ENCODE measurements around the gene SLIT3. TPM values are rescaled to one million over a fixed set of nuclear protein-coding genes. Genes with fewer than 3 reads are reported as not detected.

Gene SLIT3
- total and polyA plus RNA-seq, 2 donors: 8.4 to 9.2 TPM

DNA sequence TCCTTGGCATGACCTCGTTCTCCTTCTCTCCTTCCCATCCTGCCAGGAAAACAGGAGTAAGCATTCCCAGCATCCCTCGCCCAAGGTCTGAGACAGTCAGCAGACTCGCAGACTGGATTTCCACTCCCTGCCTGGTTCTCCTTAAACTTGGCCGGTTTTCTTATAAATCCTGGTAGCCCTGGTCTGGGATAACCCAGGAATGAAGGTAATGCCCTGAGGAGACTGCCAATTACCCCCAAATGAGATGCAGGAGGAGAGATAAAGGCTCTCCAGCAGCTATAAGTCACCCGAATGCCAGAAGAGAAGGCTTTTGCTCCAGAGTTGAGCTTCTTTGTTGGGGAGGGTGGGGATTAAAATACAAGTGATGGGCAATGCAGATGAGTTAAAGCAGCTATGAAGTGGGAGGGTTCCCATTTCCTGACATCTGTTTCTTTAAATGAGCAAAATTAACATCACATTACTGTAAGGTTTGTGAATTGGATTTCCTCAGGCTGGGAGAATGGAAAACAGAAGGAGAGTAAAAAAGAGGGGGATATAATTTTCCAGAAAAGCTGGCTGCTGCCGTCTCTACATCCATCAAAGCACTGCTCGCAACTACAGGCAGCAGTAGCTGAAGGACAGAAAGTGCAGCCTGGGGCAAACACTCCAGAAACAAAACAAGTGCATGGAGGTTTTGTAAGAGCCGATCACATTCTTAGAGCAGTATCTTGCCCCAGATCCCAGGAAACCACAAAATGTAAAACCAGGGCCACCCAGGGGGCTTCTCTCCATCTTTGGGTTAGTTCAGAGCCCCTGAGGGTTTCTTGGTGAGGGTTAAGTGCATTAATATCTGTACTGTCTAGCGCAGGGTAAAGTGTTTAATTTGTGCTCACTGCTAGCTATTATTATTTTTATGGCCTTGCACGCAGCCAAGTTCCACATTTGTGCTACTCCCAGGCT is 544.2 kb downstream of the SLIT3 start:
- Histone ChIP-seq H3K27ac (ENCODE audit: low read depth in 1 of 2, low read length in 1 of 2) (no peak overlapping the region), H3K9me3 (ENCODE audit: control insufficient read depth in 2 of 2, insufficient read depth in 1 of 2, low read length in 1 of 2) (no peaks in the 10 kb centered on the region), H3K36me3 (ENCODE audit: control insufficient read depth in 2 of 2, insufficient read depth in 2 of 2, low read length in 1 of 2) (no peaks in the 10 kb centered on the region), H3K4me3 (ENCODE audit: low read length in 2 of 2) (no peak overlapping the region), H3K27me3 (ENCODE audit: control insufficient read depth in 2 of 2, insufficient read depth in 1 of 2, low read length in 1 of 2) (no peaks in the 10 kb centered on the region), H3K4me1 (ENCODE audit: control insufficient read depth in 2 of 2, insufficient read depth in 2 of 2, low read length in 2 of 2) (no peaks in the 10 kb centered on the region)
- DNase-seq (ENCODE audit: low read depth in 6 of 9, low spot score in 9 of 9): no peak
- WGBS: 94% methylated on average over 10 of the region's 10 CpGs

DNA sequence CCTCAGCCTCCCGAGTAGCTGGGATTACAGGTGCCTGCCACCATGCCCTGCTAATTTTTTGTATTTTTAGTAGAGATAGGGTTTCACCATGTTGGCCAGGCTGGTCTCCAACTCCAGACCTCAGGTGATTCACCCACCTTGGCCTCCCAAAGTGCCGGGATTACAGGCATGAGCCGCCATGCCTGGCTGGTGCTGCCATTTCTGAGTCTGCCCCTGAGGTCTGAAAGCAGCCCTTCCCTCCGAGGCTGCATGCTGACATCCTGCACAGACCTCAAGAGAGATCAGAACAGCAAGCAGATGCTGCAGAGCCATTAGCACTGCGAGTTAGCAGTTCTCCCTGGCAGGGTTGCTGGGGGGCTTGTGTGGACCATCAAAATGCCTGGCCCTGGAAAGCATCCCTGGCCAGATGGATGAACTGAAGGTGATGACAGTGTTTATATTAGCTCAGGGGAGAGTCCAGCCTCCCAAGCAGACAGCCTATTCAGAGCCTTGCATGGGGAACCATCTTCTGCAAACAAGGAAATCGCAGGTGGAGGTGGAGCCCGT is 545.3 kb downstream of the SLIT3 start:
- no peaks in the 10 kb centered on the region for H3K27me3 ChIP-seq (ENCODE audit: control insufficient read depth in 2 of 2, insufficient read depth in 1 of 2, low read length in 1 of 2)
- DNase-seq (ENCODE audit: low read depth in 6 of 9, low spot score in 9 of 9): peak in 1 of 9 donors; percentile 8
- H3K4me1 ChIP-seq (ENCODE audit: control insufficient read depth in 2 of 2, insufficient read depth in 2 of 2, low read length in 2 of 2): no peaks in the 10 kb centered on the region
- no peak overlapping the region for H3K4me3 ChIP-seq (ENCODE audit: low read length in 2 of 2)
- 94% methylated on average over 7 of the region's 7 CpGs for WGBS
- H3K9me3 ChIP-seq (ENCODE audit: control insufficient read depth in 2 of 2, insufficient read depth in 1 of 2, low read length in 1 of 2): no peaks in the 10 kb centered on the region
- H3K27ac ChIP-seq (ENCODE audit: low read depth in 1 of 2, low read length in 1 of 2): no peak overlapping the region
- no peaks in the 10 kb centered on the region for H3K36me3 ChIP-seq (ENCODE audit: control insufficient read depth in 2 of 2, insufficient read depth in 2 of 2, low read length in 1 of 2)

DNA sequence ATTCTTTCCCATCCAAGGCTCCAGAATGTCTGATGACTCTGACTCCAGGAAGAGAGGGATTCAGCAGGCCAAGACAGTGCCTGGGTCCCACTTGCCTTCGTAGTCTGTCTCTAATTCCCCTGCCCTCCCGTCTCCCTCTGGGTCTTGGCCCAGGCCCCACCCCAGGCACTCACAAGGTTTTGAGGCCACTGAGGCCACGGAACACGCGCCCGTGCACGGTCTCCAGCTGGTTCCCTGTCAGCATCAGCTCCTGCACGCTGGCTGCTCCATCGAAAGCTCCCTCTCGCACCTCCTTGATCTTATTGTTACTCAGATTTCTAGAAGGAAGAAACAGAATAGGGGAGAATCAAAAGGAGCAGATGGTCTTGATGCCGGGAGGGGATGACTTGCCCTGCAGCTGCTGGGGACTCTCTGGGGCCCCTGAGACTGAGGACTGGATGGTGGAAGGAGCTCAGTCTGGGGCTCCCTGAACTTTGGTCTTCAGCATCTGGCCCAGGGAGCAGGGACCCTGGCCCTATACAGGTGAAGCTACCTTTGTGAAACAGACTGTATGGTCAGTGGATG is 547.2 kb downstream of the SLIT3 start:
- Histone ChIP-seq H3K36me3 (ENCODE audit: control insufficient read depth in 2 of 2, insufficient read depth in 2 of 2, low read length in 1 of 2) (no peaks in the 10 kb centered on the region), H3K27ac (ENCODE audit: low read depth in 1 of 2, low read length in 1 of 2) (no peak overlapping the region), H3K9me3 (ENCODE audit: control insufficient read depth in 2 of 2, insufficient read depth in 1 of 2, low read length in 1 of 2) (no peaks in the 10 kb centered on the region), H3K27me3 (ENCODE audit: control insufficient read depth in 2 of 2, insufficient read depth in 1 of 2, low read length in 1 of 2) (no peaks in the 10 kb centered on the region), H3K4me3 (ENCODE audit: low read length in 2 of 2) (no peak overlapping the region), H3K4me1 (ENCODE audit: control insufficient read depth in 2 of 2, insufficient read depth in 2 of 2, low read length in 2 of 2) (no peaks in the 10 kb centered on the region)
- 95% methylated on average over 11 of the region's 11 CpGs for WGBS
- DNase-seq (ENCODE audit: low read depth in 6 of 9, low spot score in 9 of 9): no peak

- Histone ChIP-seq H3K4me3 (ENCODE audit: low read length in 2 of 2) (no peak overlapping the region), H3K36me3 (ENCODE audit: control insufficient read depth in 2 of 2, insufficient read depth in 2 of 2, low read length in 1 of 2) (no peaks in the 10 kb centered on the region), H3K9me3 (ENCODE audit: control insufficient read depth in 2 of 2, insufficient read depth in 1 of 2, low read length in 1 of 2) (no peaks in the 10 kb centered on the region), H3K27ac (ENCODE audit: low read depth in 1 of 2, low read length in 1 of 2) (no peak overlapping the region), H3K27me3 (ENCODE audit: control insufficient read depth in 2 of 2, insufficient read depth in 1 of 2, low read length in 1 of 2) (peaks cover 0 to 2% of the 10 kb centered on the region in 2 donors), H3K4me1 (ENCODE audit: control insufficient read depth in 2 of 2, insufficient read depth in 2 of 2, low read length in 2 of 2) (no peaks in the 10 kb centered on the region)
- 93% methylated on average over 18 of the region's 18 CpGs for WGBS
- DNase-seq (ENCODE audit: low read depth in 6 of 9, low spot score in 9 of 9): no peak
Observed at GRCh38 chr5:168752416-168753190, 548.3 kb downstream of the SLIT3 start.

DNA sequence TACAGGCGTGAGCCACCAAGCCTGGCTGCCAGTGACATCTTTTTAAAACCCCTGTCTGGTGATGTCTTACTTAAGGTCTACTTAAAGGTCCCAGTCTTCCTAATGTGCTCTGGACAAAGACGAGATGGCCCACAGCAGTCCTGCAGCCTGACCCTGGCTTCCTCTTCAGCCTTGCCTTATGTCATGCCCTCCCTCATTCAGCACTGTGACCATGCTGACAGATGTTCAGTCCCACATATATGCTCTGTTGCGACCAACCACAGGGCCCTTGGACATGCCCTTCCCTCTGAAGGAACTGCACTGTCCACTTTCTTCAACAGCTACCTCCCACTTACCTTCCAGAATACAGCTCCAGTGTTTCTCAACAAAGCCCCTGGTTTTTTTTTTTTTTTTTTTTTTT is 548.9 kb downstream of the SLIT3 start:
- no peak for DNase-seq (ENCODE audit: low read depth in 6 of 9, low spot score in 9 of 9)
- no peaks in the 10 kb centered on the region for H3K9me3 ChIP-seq (ENCODE audit: control insufficient read depth in 2 of 2, insufficient read depth in 1 of 2, low read length in 1 of 2)
- H3K4me1 ChIP-seq (ENCODE audit: control insufficient read depth in 2 of 2, insufficient read depth in 2 of 2, low read length in 2 of 2): no peaks in the 10 kb centered on the region
- H3K4me3 ChIP-seq (ENCODE audit: low read length in 2 of 2): no peak overlapping the region
- no peaks in the 10 kb centered on the region for H3K36me3 ChIP-seq (ENCODE audit: control insufficient read depth in 2 of 2, insufficient read depth in 2 of 2, low read length in 1 of 2)
- no peak overlapping the region for H3K27ac ChIP-seq (ENCODE audit: low read depth in 1 of 2, low read length in 1 of 2)
- 92% methylated on average over 3 of the region's 3 CpGs for WGBS
- peaks cover 0 to 2% of the 10 kb centered on the region in 2 donors for H3K27me3 ChIP-seq (ENCODE audit: control insufficient read depth in 2 of 2, insufficient read depth in 1 of 2, low read length in 1 of 2)

DNA sequence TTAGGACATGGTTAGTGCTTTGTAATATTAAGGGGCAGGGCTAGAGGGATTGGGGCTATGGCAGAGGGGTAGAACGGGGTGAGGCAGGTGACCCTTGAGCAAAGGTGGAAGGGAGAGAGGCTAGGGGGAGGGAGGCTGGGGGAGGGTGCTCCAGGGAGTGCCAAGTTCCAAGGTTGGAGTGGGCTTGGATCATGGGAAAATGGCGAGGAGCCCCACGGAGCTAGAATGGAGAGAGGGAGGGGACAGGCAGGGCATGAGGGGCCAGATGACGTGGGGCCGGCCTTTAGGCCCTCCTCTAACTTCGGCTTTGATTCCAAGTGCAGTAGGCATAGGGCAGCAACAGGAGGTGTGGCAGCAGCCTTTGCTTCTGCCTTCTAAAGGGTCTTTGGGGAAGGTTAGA is 550.0 kb downstream of the SLIT3 start:
- Histone ChIP-seq H3K4me1 (ENCODE audit: control insufficient read depth in 2 of 2, insufficient read depth in 2 of 2, low read length in 2 of 2) (no peaks in the 10 kb centered on the region), H3K27me3 (ENCODE audit: control insufficient read depth in 2 of 2, insufficient read depth in 1 of 2, low read length in 1 of 2) (peaks cover 0 to 2% of the 10 kb centered on the region in 2 donors), H3K4me3 (ENCODE audit: low read length in 2 of 2) (no peak overlapping the region), H3K9me3 (ENCODE audit: control insufficient read depth in 2 of 2, insufficient read depth in 1 of 2, low read length in 1 of 2) (no peaks in the 10 kb centered on the region), H3K36me3 (ENCODE audit: control insufficient read depth in 2 of 2, insufficient read depth in 2 of 2, low read length in 1 of 2) (no peaks in the 10 kb centered on the region), H3K27ac (ENCODE audit: low read depth in 1 of 2, low read length in 1 of 2) (no peak overlapping the region)
- no peak for DNase-seq (ENCODE audit: low read depth in 6 of 9, low spot score in 9 of 9)
- 91% methylated on average over 6 of the region's 6 CpGs for WGBS

DNA sequence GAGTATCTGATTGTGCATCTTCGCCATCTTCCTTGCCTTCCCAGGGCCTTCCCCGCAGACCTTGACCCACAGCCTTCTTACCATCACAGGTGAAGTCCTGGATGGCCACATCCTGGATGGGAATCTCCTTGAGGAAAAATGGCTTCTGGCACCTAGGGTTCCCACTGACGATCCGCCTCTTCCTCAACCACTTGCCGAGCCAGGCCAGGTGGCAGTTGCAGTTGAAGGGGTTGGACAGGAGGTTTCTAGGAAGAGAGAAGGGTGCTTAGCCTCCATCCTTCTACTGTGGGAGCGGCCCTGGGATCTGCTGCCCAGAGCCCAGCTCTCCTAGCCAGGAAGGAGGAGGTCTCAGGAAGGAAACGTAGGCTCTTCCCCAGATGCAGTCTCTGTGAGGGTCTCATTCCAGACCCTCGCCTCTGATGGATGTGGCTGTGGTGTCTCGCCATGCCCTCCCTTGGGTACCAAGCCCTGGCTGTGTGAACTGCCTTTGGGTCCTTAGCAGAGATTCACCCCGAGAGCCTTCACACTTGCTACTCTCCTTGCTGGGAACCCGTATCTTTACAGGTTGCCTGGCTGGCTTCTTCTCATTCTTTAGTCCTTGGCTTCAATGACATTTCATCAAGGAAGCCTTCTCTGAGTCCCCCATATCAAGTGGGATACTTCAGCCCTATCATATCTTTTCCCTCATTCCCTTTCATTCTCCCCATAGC is 551.4 kb downstream of the SLIT3 start:
- Histone ChIP-seq H3K36me3 (ENCODE audit: control insufficient read depth in 2 of 2, insufficient read depth in 2 of 2, low read length in 1 of 2) (no peaks in the 10 kb centered on the region), H3K4me3 (ENCODE audit: low read length in 2 of 2) (no peak overlapping the region), H3K4me1 (ENCODE audit: control insufficient read depth in 2 of 2, insufficient read depth in 2 of 2, low read length in 2 of 2) (no peaks in the 10 kb centered on the region), H3K27ac (ENCODE audit: low read depth in 1 of 2, low read length in 1 of 2) (no peak overlapping the region), H3K27me3 (ENCODE audit: control insufficient read depth in 2 of 2, insufficient read depth in 1 of 2, low read length in 1 of 2) (peaks cover 0 to 2% of the 10 kb centered on the region in 2 donors), H3K9me3 (ENCODE audit: control insufficient read depth in 2 of 2, insufficient read depth in 1 of 2, low read length in 1 of 2) (no peaks in the 10 kb centered on the region)
- 97% methylated on average over 11 of the region's 11 CpGs for WGBS
- no peak for DNase-seq (ENCODE audit: low read depth in 6 of 9, low spot score in 9 of 9)

DNA sequence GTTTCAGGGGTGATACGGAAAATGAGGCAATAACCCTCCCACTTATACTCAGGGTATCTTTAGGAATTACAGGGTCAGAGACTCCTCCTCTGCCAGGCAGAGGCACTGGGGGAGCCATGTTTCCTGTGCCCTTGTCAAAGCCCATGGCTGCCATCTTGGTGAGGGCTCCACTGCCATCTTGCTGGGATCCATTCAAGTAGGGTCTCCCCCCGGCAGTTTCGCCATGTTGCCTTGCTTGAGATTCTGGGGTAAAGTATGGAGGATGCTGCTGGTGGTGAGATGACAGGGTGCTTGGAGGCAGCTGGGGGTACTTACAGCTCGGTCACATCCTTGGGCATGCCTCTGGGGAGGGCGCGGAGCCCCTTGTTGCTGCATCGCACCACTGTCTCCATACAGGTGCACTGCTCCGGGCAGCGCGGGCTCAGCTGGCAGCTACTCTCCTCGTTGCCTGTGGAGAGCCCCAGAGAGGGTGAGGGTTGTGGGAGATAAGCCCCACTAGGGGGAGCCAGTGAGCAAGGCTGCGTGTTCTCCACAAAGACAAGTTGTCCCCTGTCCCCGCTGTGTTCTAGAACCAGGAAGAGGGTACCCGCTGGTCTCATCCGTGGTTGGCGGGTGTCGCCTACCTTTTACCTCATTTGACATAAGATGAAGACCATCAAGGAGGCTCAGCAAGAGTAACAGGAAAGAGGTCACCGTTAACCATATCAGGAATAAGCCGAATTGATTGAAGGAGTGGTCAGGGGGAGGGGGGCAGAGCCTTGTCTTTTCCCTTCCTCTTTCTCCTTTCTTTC is 552.8 kb downstream of the SLIT3 start:
- peak; percentile 16 to 83 (median 64) for DNase-seq (ENCODE audit: low read depth in 6 of 9, low spot score in 9 of 9)
- WGBS: 46% methylated on average over 19 of the region's 19 CpGs
- H3K36me3 ChIP-seq (ENCODE audit: control insufficient read depth in 2 of 2, insufficient read depth in 2 of 2, low read length in 1 of 2): no peaks in the 10 kb centered on the region

More for the DNA sequence above, 552.8 kb downstream of the SLIT3 start:
- H3K27me3 ChIP-seq (ENCODE audit: control insufficient read depth in 2 of 2, insufficient read depth in 1 of 2, low read length in 1 of 2): peaks cover 0 to 2% of the 10 kb centered on the region in 2 donors
- H3K9me3 ChIP-seq (ENCODE audit: control insufficient read depth in 2 of 2, insufficient read depth in 1 of 2, low read length in 1 of 2): no peaks in the 10 kb centered on the region
- H3K4me1 ChIP-seq (ENCODE audit: control insufficient read depth in 2 of 2, insufficient read depth in 2 of 2, low read length in 2 of 2): no peaks in the 10 kb centered on the region
- no peak overlapping the region for H3K4me3 ChIP-seq (ENCODE audit: low read length in 2 of 2)
- no peak overlapping the region for H3K27ac ChIP-seq (ENCODE audit: low read depth in 1 of 2, low read length in 1 of 2)

All from thymus (tissue), 11 donors.